C4-2B (cell line): Measurements from ENCODE around the gene CCDC81.

Experiments
- ZFX ChIP-seq: fragments of 450-650 bp; IDR thresholded peaks from 2 replicates; pipeline ENCODE4 v1.6.1; 2017
- TF ChIP-seq, protein P1 (sequence below): fragments of 450-650 bp; conservative IDR thresholded peaks from 2 replicates; pipeline ENCODE4 v1.5.1; 2017; ENCODE audit warnings: mild to moderate bottlenecking

- TF ChIP-seq, protein P1, sequence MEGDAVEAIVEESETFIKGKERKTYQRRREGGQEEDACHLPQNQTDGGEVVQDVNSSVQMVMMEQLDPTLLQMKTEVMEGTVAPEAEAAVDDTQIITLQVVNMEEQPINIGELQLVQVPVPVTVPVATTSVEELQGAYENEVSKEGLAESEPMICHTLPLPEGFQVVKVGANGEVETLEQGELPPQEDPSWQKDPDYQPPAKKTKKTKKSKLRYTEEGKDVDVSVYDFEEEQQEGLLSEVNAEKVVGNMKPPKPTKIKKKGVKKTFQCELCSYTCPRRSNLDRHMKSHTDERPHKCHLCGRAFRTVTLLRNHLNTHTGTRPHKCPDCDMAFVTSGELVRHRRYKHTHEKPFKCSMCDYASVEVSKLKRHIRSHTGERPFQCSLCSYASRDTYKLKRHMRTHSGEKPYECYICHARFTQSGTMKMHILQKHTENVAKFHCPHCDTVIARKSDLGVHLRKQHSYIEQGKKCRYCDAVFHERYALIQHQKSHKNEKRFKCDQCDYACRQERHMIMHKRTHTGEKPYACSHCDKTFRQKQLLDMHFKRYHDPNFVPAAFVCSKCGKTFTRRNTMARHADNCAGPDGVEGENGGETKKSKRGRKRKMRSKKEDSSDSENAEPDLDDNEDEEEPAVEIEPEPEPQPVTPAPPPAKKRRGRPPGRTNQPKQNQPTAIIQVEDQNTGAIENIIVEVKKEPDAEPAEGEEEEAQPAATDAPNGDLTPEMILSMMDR, result no peak
- no peak for TF ChIP-seq ZFX
Observed at GRCh38 chr11:86416494-86416893, 41.8 kb downstream of the CCDC81 start.
